Smooth muscle cell (in vitro differentiated cells): Measurements from ENCODE around the gene PPP2R5C. TPM values are rescaled to one million over a fixed set of nuclear protein-coding genes. Genes with fewer than 3 reads are reported as not detected.

ENCODE experiments used
- DNase-seq: peaks from one replicate; lab custom pipeline; 2025; ENCODE audit not compliant: unreplicated experiment; lab: John Stamatoyannopoulos, UW
- H2AFZ ChIP-seq: fragments of 200-600 bp; sonication (generic); 2 replicates; pipeline ENCODE4 v1.6.0; 2016; ENCODE audit warnings: antibody characterized with exemption, low read depth, mild to moderate bottlenecking
- H3F3A ChIP-seq: fragments of 200-600 bp; sonication (generic); 2 replicates; pipeline ENCODE4 v1.6.0; 2017; ENCODE audit warnings: antibody characterized with exemption, low read depth
- H3K27ac ChIP-seq: fragments of 200-600 bp; sonication (generic); 2 replicates; pipeline ENCODE4 v1.5.1; 2016; ENCODE audit warnings: low read depth, mild to moderate bottlenecking
- H3K27me3 ChIP-seq: fragments of 200-600 bp; sonication (generic); 2 replicates; pipeline ENCODE4 v1.6.1; 2016; ENCODE audit warnings: low read depth, mild to moderate bottlenecking
- H3K36me3 ChIP-seq: fragments of 200-600 bp; sonication (generic); 2 replicates; pipeline ENCODE4 v1.5.1; 2016; ENCODE audit warnings: low read depth
- H3K4me1 ChIP-seq: fragments of 200-600 bp; sonication (generic); 2 replicates; pipeline ENCODE4 v1.5.1; 2016; ENCODE audit warnings: low read depth
- H3K4me2 ChIP-seq: fragments of 200-600 bp; sonication (generic); 2 replicates; pipeline ENCODE4 v1.6.0; 2016; ENCODE audit warnings: mild to moderate bottlenecking
- H3K4me3 ChIP-seq: fragments of 200-600 bp; sonication (generic); 2 replicates; pipeline ENCODE4 v1.5.1; 2016; ENCODE audit warnings: mild to moderate bottlenecking
- H3K79me2 ChIP-seq: fragments of 200-600 bp; sonication (generic); 2 replicates; pipeline ENCODE4 v1.6.0; 2016; ENCODE audit warnings: low read depth, mild to moderate bottlenecking
- H3K9ac ChIP-seq: fragments of 200-600 bp; sonication (generic); 2 replicates; pipeline ENCODE4 v1.6.0; 2016; ENCODE audit warnings: low read depth
- H3K9me3 ChIP-seq: fragments of 200-600 bp; sonication (generic); replicated peaks from 2 replicates; pipeline ENCODE4 v1.5.1; 2016; ENCODE audit warnings: low read depth
- H4K20me1 ChIP-seq: fragments of 200-600 bp; sonication (generic); 2 replicates; pipeline ENCODE4 v1.6.0; 2016; ENCODE audit warnings: low read depth
- CTCF ChIP-seq: fragments of 200-600 bp; sonication (generic); IDR thresholded peaks from 2 replicates; pipeline ENCODE4 v1.5.1; 2017; ENCODE audit warnings: borderline replicate concordance, mild to moderate bottlenecking, antibody characterized with exemption; ENCODE audit not compliant: insufficient read depth, poor library complexity, severe bottlenecking
- WGBS: methylation state at CpG from one replicate; pipeline ENCODE4 v1.1.7; 2016; ENCODE audit warnings: low lambda C conversion rate; 5-methylcytosine and 5-hydroxymethylcytosine counted together
- polyA plus RNA-seq: library from polyadenylated mRNA; unstranded; fragments of >200 nt; fragmentation: Nextera tagmentation; extraction: Ambion mirVana; gene quantifications from 2 replicates; pipeline ENCODE4 v1.2.1, GENCODE V29; 2016
- total RNA-seq: library from RNA; depleted of rRNA; stranded (reverse); fragments of >200 nt; gene quantifications from 2 replicates; pipeline ENCODE4 v1.2.3, GENCODE V29; 2014

PPP2R5C gene
- total and polyA plus RNA-seq, 2 experiments from 2014 or later: 63.6 to 92.7 TPM

DNA sequence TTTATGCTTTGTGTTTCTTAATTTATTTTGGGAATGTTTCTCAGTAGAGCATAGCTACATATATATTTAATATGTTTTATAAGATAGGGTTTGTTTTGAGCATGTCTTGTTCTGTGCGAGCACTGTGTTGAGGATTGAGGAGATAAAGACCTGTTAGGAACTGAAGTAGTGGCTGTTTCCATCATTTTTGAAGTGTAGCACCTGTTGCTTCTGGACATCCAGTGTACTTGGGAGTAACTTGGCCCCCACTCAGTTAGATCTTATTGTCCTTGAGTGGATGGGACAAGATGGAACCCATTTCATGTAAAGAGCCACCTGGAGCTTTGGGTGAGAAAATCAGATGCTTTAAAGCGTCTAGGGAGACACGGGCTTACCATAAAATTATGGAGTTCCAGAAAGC, 8.7 kb downstream of the PPP2R5C start:
- H3K27me3 ChIP-seq: no peaks in the 10 kb centered on the region
- no peak overlapping the region for H3K9ac ChIP-seq
- no peaks in the 10 kb centered on the region for H3F3A ChIP-seq
- peaks cover 5% of the 10 kb centered on the region for H3K79me2 ChIP-seq
- peaks cover 17% of the 10 kb centered on the region for H4K20me1 ChIP-seq
- H2AFZ ChIP-seq: no peak overlapping the region
- H3K27ac ChIP-seq: no peak overlapping the region
- no peak for TF ChIP-seq CTCF
- no peak for DNase-seq
- 90% methylated on average over 3 of the region's 3 CpGs for WGBS
- no peaks in the 10 kb centered on the region for H3K36me3 ChIP-seq
- H3K4me1 ChIP-seq: no peaks in the 10 kb centered on the region
- no peaks in the 10 kb centered on the region for H3K9me3 ChIP-seq
- H3K4me2 ChIP-seq: no peak overlapping the region
- H3K4me3 ChIP-seq: no peak overlapping the region

DNA sequence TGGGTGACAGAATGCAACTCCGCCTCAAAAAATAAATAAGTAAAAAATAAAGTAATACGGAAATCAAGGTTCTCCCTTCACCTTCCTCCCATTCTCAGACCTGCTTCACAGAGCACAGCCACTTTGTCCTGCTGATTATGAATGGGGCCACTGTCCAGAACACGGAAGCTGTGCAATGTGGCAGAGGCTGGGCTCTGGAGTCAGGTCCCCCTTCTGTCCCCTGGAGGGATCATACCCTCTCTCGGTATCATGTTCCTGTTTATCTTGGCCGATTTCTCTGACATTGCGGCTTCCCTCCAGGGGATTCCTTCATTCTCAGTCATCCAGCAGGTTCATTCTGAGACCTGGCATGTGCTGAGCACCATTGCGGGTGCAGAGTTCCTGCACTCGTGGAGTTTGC, 11.3 kb downstream of the PPP2R5C start:
- DNase-seq: no peak
- Histone ChIP-seq H3K79me2 (peaks cover 5% of the 10 kb centered on the region), H4K20me1 (peaks cover 28% of the 10 kb centered on the region), H3K9ac (no peak overlapping the region), H3K4me2 (no peak overlapping the region), H3K27me3 (no peaks in the 10 kb centered on the region), H2AFZ (no peak overlapping the region), H3K4me3 (no peak overlapping the region), H3K36me3 (no peaks in the 10 kb centered on the region), H3K4me1 (no peaks in the 10 kb centered on the region), H3K9me3 (no peaks in the 10 kb centered on the region), H3F3A (no peaks in the 10 kb centered on the region), H3K27ac (no peak overlapping the region)
- TF ChIP-seq CTCF: no peak
- WGBS: 93% methylated on average over 8 of the region's 8 CpGs

DNA sequence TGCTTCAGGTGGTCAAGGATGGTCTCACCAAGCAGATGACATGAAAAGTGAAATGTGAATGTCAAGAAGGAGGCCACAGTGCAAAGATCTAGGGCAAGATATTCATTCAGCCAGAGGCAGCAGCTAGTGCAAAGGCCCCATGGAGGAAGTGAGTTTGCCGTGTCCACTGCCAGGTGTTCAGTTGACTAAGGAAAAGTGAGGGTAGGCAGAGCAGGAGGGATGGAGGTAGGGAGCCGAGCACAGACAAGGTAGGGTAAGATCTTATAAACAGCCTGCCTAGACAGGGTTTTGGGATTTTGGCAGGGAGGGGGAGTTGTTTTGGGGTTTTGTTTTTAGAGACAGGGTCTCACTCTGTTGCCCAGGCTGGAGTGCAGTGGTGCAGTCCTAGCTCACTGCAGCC, 11.9 kb downstream of the PPP2R5C start:
- no peak for DNase-seq
- Histone ChIP-seq H3K9me3 (no peaks in the 10 kb centered on the region), H3K27me3 (peaks cover 5% of the 10 kb centered on the region), H3K9ac (no peak overlapping the region), H4K20me1 (peaks cover 34% of the 10 kb centered on the region), H2AFZ (no peak overlapping the region), H3F3A (no peaks in the 10 kb centered on the region), H3K27ac (no peak overlapping the region), H3K4me3 (no peak overlapping the region), H3K4me2 (no peak overlapping the region), H3K4me1 (no peaks in the 10 kb centered on the region), H3K36me3 (no peaks in the 10 kb centered on the region), H3K79me2 (peaks cover 5% of the 10 kb centered on the region)
- WGBS: 96% methylated on average over 2 of the region's 2 CpGs
- TF ChIP-seq CTCF: no peak

- no peak overlapping the region for H3K4me2 ChIP-seq
- WGBS: 82% methylated on average over 7 of the region's 7 CpGs
- H3K79me2 ChIP-seq: peaks cover 5% of the 10 kb centered on the region
- no peak overlapping the region for H3K4me3 ChIP-seq
- no peak overlapping the region for H3K9ac ChIP-seq
- no peak for DNase-seq
- peaks cover 13% of the 10 kb centered on the region for H3K27me3 ChIP-seq
- H3K4me1 ChIP-seq: no peaks in the 10 kb centered on the region
- H3K36me3 ChIP-seq: no peaks in the 10 kb centered on the region
- H4K20me1 ChIP-seq: peaks cover 43% of the 10 kb centered on the region
- no peak overlapping the region for H3K27ac ChIP-seq
- no peak for TF ChIP-seq CTCF
- H3F3A ChIP-seq: no peaks in the 10 kb centered on the region
- H3K9me3 ChIP-seq: no peaks in the 10 kb centered on the region
- no peak overlapping the region for H2AFZ ChIP-seq
These were observed 12.7 kb downstream of the PPP2R5C start for GRCh38 chr14:101774006-101774795.
